Ishikawa (cell line): ENCODE data around the gene FERMT3.

Experiments used
- CEBPB ChIP-seq: IDR thresholded peaks from 2 replicates; pipeline ENCODE4 v1.6.1; 2012
- CREB1 ChIP-seq: IDR thresholded peaks from 2 replicates; pipeline ENCODE4 v1.6.1; 2012; ENCODE audit warnings: low read depth
- EGR1 ChIP-seq: IDR thresholded peaks from 2 replicates; pipeline ENCODE4 v1.6.1; 2012
- EP300 ChIP-seq: IDR thresholded peaks from 2 replicates; pipeline ENCODE4 v1.6.1; 2012; ENCODE audit warnings: borderline replicate concordance
- FOXM1 ChIP-seq: IDR thresholded peaks from 2 replicates; pipeline ENCODE4 v1.6.1; 2012; ENCODE audit warnings: low read depth, borderline replicate concordance
- MAX ChIP-seq: IDR thresholded peaks from 2 replicates; pipeline ENCODE4 v1.6.1; 2012
- NFIC ChIP-seq: IDR thresholded peaks from 2 replicates; pipeline ENCODE4 v1.6.1; 2012
- RAD21 ChIP-seq: IDR thresholded peaks from 2 replicates; pipeline ENCODE4 v1.6.1; 2012; ENCODE audit warnings: low read depth
- REST ChIP-seq: IDR thresholded peaks from 2 replicates; pipeline ENCODE4 v1.6.1; 2012; ENCODE audit warnings: low read depth, mild to moderate bottlenecking
- TAF1 ChIP-seq: IDR thresholded peaks from 2 replicates; pipeline ENCODE4 v1.6.1; 2012; ENCODE audit warnings: low read depth, mild to moderate bottlenecking
- TCF12 ChIP-seq: IDR thresholded peaks from 2 replicates; pipeline ENCODE4 v1.6.1; 2012; ENCODE audit warnings: low read depth
- TEAD4 ChIP-seq: IDR thresholded peaks from 2 replicates; pipeline ENCODE4 v1.6.1; 2012
- USF1 ChIP-seq: IDR thresholded peaks from 2 replicates; pipeline ENCODE4 v1.6.1; 2012
- YY1 ChIP-seq: IDR thresholded peaks from 2 replicates; pipeline ENCODE4 v1.6.1; 2012; ENCODE audit warnings: low read depth
- ZBTB7A ChIP-seq: IDR thresholded peaks from 2 replicates; pipeline ENCODE4 v1.6.1; 2012; ENCODE audit warnings: low read depth

The FERMT3 gene

GRCh38 chr11:64249038-64249437 is 42.5 kb downstream of the FERMT3 start:
- TF ChIP-seq ZBTB7A, result no peak
- no peak for TF ChIP-seq REST
- TF ChIP-seq FOXM1, result no peak
- TF ChIP-seq EP300, result no peak
- no peak for TF ChIP-seq CEBPB
- no peak for TF ChIP-seq TAF1

GRCh38 chr11:64249563-64250414 is 43.3 kb downstream of the FERMT3 start:
- TF ChIP-seq REST (no peak), MAX (no peak), ZBTB7A (no peak), FOXM1 (no peak), RAD21 (no peak), YY1 (no peak), TEAD4 (no peak), TAF1 (no peak), TCF12 (no peak), EP300 (no peak), USF1 (no peak), NFIC (no peak), CREB1 (no peak)

GRCh38 chr11:64250415-64251015 is 44.0 kb downstream of the FERMT3 start:
- no peak for TF ChIP-seq TAF1
- no peak for TF ChIP-seq EGR1
- no peak for TF ChIP-seq TEAD4
- no peak for TF ChIP-seq MAX
- no peak for TF ChIP-seq USF1
- no peak for TF ChIP-seq ZBTB7A
- TF ChIP-seq CREB1, result no peak

GRCh38 chr11:64251016-64251752 is 44.7 kb downstream of the FERMT3 start, which contains the start of gene PLCB3:
PLCB3 (plus strand) TSS chr11:64251530; CDS start chr11:64251650, 120 bp downstream.
- TF ChIP-seq TAF1 (peak; percentile 45; the same call in 1 of the 2 replicates), YY1 (no peak), CEBPB (no peak), USF1 (no peak), FOXM1 (no peak), ZBTB7A (peak; percentile 98), NFIC (no peak)

- TF ChIP-seq FOXM1 (no peak), TCF12 (no peak), CEBPB (no peak), NFIC (no peak), EGR1 (no peak), ZBTB7A (no peak), USF1 (no peak), RAD21 (no peak), TAF1 (no peak), EP300 (no peak)
Observed at GRCh38 chr11:64251753-64252002, 45.2 kb downstream of the FERMT3 start.
